ENCODE results near the gene GGT6. TPM values are rescaled to one million over a fixed set of nuclear protein-coding genes. Genes with fewer than 3 reads are reported as not detected.

GGT6 gene
- polyA plus RNA-seq, 2 of the 4 experiments (the other 2 are of a cell fraction), result not detected

- WGBS (ENCODE audit: missing lambda C conversion rate), result 96% methylated on average over 19 of the region's 19 CpGs
- TF ChIP-seq MAX (IDR thresholded peaks at IDR 0.05), result no peak
- TF ChIP-seq HES2 (IDR thresholded peaks at IDR 0.05), result no peak
- ATAC-seq, result no peak
- FAIRE-seq, result no peak
- DNase-seq (ENCODE audit: low read depth in 1 of 2, low spot score in 1 of 2), result no peak
- no peak overlapping the region for H3K4me3 ChIP-seq
- ChIA-PET POLR2A (interaction anchor here (1.2 to 2.6 kb wide), 3 partner anchors 9 to 12 kb away, joined by 3 to 13 read pairs (median 3); partner anchors contain the start of gene MYBBP1A), CTCF (interaction anchor here (0.9 to 13.0 kb wide), 9 partner anchors 9 to 346 kb away, joined by 3 to 99 read pairs (median 4); no protein-coding TSS in a partner anchor)
- no peaks in the 10 kb centered on the region for H3K9me3 ChIP-seq
- H3K4me2 ChIP-seq, result no peak overlapping the region
- no peak overlapping the region for H3K27ac ChIP-seq
- H3K4me1 ChIP-seq, result no peaks in the 10 kb centered on the region
Observed at GRCh38 chr17:4542726-4543191, 17.6 kb downstream of the GGT6 start.

GRCh38 chr17:4542003-4542725, 18.2 kb downstream of the GGT6 start:
- H3K4me2 ChIP-seq, result no peak overlapping the region
- no peaks in the 10 kb centered on the region for H3K9me3 ChIP-seq
- H3K4me3 ChIP-seq, result no peak overlapping the region
- FAIRE-seq (no peak), ATAC-seq (no peak), DNase-seq (ENCODE audit: low read depth in 1 of 2, low spot score in 1 of 2) (no peak)
- H3K4me1 ChIP-seq, result no peaks in the 10 kb centered on the region
- CTCF ChIA-PET, result interaction anchor here (0.9 to 13.0 kb wide), 10 partner anchors 9 to 347 kb away, joined by 3 to 99 read pairs (median 4); no protein-coding TSS in a partner anchor
- no peak overlapping the region for H3K27ac ChIP-seq
- TF ChIP-seq EHF (CRISPR knock-in tag; IDR thresholded peaks at IDR 0.05) (no peak), HOXB5 (CRISPR knock-in tag; IDR thresholded peaks at IDR 0.05) (no peak), EHMT2 (IDR thresholded peaks at IDR 0.05; ENCODE audit: low read depth) (no peak), FOSL2 (IDR thresholded peaks at IDR 0.05) (no peak), FOSL2 (CRISPR knock-in tag; IDR thresholded peaks at IDR 0.05) (no peak), PBX3 (IDR thresholded peaks at IDR 0.05) (no peak), EP300 (IDR thresholded peaks at IDR 0.05) (no peak), HMGXB4 (CRISPR knock-in tag; IDR thresholded peaks at IDR 0.05; ENCODE audit: borderline replicate concordance) (no peak), ZSCAN20 (CRISPR knock-in tag; IDR thresholded peaks at IDR 0.05) (no peak), TFCP2L1 (CRISPR knock-in tag; IDR thresholded peaks at IDR 0.05) (no peak), KDM1A (IDR thresholded peaks at IDR 0.05; ENCODE audit: low read depth) (no peak), POLR2AphosphoS2 (conservative IDR thresholded peaks at IDR 0.05; ENCODE audit: low read length) (no peak)
- POLR2A ChIA-PET, result interaction anchor here (1.2 to 2.6 kb wide), 3 partner anchors 8 to 13 kb away, joined by 3 to 13 read pairs (median 3); partner anchors contain the start of gene MYBBP1A
- 93% methylated on average over 13 of the region's 14 CpGs for WGBS (ENCODE audit: missing lambda C conversion rate)

- 92% methylated on average over 25 of the region's 29 CpGs for WGBS (ENCODE audit: missing lambda C conversion rate)
- H3K9me3 ChIP-seq, result no peaks in the 10 kb centered on the region
- H3K4me3 ChIP-seq, result no peak overlapping the region
- ChIA-PET POLR2A (interaction anchor here (1.2 kb wide), 1 partner anchor 10 kb away, joined by 3 read pairs; no protein-coding TSS in a partner anchor), CTCF (interaction anchor here (0.9 to 13.0 kb wide), 12 partner anchors 8 to 347 kb away, joined by 3 to 99 read pairs (median 4); no protein-coding TSS in a partner anchor)
- H3K4me2 ChIP-seq, result no peak overlapping the region
- DNase-seq (ENCODE audit: low read depth in 1 of 2, low spot score in 1 of 2), result no peak
- TF ChIP-seq ZC3H11A (IDR thresholded peaks at IDR 0.05), result no peak
- peak; percentile 17; the same call in 1 of the 3 replicates for TF ChIP-seq CTCF (IDR thresholded peaks at IDR 0.05)
- no peak for TF ChIP-seq BHLHE40 (IDR thresholded peaks at IDR 0.05; ENCODE audit: low read depth, low read length)
- FAIRE-seq, result no peak
- no peaks in the 10 kb centered on the region for H3K4me1 ChIP-seq
- no peak overlapping the region for H3K27ac ChIP-seq
- ATAC-seq, result no peak
Observed at GRCh38 chr17:4541328-4542002, 18.9 kb downstream of the GGT6 start.
